GM18498 (cell line): ENCODE results near the gene CNTN4.
"Not testable (repeated sequence)": the region's sequence is repeated elsewhere in the genome, so short reads cannot be mapped to it uniquely, and the experiment has no call there.

ENCODE experiments used
- ATAC-seq: cut with Tn5 transposase; IDR thresholded peaks from one replicate; pipeline ENCODE4 v1.9.1; 2021; ENCODE audit warnings: mild to moderate bottlenecking, moderate library complexity; ENCODE audit not compliant: unreplicated experiment

The CNTN4 gene

DNA sequence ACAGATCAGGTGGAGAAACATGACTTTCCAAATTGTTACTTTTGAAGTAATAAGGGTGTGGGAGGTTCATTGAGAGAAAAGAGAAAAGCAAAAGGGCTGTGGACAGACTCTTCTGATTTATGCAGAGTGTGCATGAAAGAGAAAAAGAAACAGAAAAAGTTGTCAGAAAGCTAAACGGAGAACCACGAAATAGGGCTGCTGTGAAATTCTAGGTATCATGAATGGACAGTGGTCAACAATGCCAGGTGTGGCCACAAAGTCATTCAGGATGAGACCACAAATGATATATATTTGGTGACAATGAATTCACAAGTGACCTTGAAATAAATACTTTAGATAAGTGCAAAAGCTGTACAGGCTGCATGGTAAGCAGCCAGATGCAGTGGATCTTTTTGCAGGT lies 841.4 kb downstream of the CNTN4 start:
- ATAC-seq: no peak

DNA sequence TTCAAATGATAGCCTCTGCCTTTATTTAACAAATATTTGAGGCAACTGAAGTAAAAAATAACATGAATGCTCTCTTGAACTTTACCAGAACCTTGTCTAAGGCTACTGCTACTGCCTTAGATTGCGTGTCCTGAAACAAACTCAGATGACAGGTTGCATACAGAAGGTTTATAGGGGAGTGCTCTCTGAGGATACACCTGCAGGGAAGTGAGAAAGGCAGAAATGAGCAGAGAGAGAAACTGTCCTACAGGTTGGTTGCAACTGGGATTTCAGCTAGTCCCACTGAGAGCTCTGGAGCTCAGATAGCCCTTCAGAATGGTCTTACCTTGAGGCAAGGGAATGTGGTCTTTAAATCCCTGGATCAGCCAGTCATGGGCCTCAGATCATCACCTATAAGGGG lies 846.0 kb downstream of the CNTN4 start:
- ATAC-seq: peak; percentile 86

DNA sequence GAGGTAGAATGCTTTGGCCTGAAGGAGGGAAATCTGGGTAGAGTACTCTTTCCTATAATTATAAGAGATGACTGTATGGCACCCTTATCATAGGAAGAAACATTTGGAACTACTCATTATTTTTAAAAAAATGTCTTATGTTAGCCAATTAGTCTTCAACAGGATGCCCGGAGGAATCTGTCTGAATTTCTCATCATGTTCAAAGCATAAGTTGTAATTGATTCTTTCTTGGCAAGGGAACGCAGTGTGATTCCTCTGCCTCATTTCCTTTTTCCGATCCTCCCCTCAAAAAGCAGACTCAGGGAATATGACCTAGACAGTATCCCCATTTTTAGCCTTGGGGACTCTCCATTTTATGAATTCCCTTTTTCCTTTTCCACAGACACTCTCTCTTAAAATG lies 846.5 kb downstream of the CNTN4 start:
- ATAC-seq: peak; percentile 8

DNA sequence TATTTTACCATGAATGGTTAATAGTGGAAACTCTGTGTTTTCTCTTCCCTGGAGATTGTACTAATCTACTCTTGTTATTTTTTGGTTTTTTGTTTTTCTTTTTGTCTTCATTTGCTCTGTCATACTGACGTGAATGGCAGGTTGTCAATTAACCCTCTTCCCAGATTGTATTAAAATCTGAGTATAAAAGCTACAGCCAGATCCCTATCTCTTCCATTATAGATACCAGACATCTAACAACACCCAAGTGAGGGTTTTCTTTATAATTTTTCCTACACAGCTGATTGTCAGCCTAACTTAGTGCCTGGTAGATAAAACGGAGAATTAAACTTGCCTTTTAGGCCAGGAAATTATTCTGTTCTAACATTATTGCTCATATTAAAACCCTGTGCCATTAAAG lies 848.9 kb downstream of the CNTN4 start:
- no peak for ATAC-seq

DNA sequence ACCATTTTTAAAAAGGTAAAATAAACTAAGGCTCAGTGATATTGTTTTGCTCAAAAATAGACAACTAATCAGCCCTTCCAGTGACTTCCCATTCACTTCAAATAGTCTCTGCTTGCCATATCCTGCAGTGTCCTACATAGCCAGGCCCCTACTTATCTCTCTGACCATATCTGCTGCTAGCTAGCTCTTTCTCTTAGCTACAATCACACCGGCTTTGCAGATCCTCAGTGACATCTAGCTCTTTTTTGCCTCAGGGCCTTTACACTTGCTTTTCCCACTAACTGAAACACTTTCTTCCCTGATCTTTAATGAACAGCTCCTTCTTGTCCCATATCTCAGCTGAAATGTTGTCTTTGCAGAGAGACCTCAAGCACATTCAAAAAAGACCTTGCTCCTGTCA lies 850.2 kb downstream of the CNTN4 start:
- ATAC-seq: no peak

DNA sequence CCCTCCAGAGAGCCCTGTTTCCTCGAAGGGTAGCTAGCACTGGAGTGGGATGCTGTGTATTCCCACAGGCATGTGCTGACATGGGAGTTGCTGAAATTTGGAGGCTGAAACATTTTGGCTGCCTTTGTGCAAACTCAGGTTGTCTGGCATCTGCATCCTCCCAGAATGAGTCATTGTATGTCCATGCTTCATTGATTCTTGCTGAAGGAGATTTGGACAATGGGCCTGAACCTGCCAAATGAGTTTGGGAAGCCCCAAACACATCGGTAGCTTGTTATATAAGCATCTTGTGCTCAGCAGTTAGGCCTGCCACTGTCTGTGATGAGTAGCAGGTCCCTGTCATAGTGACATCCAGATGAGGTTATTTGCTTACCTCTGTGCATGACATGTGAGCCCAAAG lies 851.5 kb downstream of the CNTN4 start:
- no peak for ATAC-seq

DNA sequence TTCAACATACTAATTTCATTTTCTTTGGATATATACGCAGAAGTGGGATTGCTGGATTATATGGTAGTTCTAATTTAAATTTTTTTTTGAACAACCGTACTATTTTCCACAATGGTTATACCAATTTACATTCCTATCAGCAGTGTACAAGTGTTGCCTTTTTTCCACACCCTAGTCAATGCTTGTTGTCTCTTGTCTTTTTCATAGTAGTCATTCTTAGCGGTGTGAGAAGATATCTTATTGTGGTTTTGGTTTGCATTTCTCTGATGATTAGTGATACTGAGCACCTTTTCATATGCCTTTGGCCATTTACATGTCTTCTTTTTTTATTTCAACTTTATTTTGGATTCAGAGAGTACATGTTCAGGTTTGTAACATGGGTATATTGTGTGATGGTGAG lies 858.4 kb downstream of the CNTN4 start:
- ATAC-seq: no peak

DNA sequence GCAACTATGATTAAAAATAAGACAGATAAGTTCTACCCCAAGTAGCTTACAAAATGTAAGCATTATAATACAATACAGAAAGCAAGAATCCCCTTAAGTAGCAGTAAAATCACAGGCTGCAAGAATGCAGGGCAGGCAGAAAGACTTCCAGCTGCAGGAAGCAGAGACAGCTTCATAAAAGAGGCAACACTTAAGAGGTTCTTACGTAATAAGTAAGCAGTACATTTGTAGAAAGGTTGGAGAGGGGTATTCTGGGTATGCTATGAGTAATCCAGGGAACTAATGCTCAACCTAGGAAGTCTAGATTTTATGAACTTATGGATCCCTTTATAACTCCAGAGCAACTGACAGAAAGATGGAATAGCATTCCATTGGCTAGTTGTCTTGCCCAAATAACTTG lies 859.9 kb downstream of the CNTN4 start:
- no peak for ATAC-seq

DNA sequence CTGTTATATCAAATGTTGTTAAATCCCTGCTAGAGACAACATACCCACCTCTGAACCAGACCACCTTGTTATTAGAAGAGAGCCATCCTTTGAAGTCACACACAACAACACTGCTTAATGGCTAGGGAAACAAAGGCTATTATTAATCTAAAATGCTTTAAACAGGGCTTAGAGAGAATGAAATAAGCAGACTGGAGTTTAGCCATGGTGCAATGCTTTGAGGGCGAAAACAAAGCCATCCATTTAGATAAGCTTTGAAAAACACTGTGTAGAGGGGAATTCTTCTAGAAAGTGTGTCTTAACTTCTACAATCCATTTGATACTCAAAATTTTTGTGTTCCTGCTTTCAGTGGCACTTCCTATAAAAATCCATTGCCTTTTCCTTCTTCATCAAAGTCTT lies 862.9 kb downstream of the CNTN4 start:
- no peak for ATAC-seq

DNA sequence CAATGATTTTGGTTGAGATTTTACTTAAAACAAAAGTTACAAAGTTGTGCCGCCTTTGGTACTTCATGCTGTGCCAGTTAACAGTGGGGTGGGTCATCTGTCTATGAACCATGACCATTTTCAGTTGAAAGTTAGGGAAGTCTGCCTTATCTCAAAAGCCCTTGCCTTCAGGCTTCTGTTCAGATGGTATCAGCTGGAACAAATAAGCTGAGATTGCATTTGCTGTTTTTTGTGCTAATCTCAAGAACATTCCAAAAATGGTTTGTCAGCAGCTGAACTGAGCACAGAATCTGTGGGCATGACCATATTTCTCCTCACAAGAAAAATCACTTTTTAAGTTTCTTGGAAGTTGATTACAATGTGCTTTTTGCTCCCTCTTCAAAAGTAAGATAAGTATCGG lies 869.2 kb downstream of the CNTN4 start:
- ATAC-seq: no peak

DNA sequence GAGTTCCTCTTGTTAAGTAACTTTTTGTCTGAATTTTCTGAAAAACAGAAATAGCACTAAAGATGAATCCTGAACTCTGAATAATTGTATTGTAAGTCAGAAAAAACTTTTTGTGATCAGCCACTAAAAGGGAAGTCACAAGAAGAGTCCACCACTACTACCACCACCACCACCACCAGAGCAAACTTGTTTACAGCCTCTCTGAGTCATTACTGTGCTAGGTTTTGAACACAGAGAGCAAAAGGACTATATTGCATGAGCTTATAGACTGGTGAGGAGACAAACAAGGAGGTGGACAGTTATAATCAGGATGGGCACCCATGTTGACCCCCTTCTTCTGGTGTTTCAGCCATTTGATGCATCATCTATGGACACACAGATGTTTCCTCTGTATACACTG lies 869.8 kb downstream of the CNTN4 start:
- no peak for ATAC-seq

DNA sequence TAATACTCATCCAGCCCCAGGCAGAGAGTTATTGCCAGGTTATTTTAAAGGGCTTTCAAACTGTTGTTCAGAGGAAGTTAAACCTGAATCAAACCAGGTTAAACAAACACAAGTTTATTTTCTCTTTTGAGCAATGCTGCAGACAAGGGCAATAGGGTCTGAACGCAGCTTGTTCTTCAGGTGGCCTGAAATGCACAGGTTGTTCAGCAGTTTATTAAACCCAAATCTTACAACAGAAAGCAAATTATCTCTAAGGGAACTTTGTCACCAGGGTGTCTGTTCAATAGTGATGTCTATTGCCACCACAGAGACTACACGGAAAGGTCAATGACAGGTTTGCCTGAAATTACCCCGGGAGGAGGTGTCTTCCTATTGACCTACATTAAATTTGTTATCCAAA lies 877.5 kb downstream of the CNTN4 start:
- ATAC-seq: no peak

DNA sequence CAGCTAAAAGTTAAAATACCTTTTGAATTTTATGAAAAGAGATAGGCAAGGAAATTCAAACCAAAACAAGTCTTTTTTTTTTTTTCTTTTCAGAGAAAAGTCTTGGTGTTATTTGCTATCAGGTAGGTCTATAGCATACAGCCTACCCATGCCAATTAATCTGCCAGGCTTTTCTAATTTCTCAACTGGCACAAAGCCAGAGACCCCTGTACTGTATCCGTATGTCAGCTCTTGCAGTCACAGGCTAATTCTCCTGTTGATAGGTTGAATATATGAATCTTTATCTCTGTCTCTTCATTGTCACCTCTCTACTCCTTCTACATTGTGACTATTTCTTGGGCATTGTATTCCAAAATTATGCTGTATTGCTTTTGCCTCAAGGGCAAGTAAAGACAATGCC lies 878.1 kb downstream of the CNTN4 start:
- ATAC-seq: no peak

DNA sequence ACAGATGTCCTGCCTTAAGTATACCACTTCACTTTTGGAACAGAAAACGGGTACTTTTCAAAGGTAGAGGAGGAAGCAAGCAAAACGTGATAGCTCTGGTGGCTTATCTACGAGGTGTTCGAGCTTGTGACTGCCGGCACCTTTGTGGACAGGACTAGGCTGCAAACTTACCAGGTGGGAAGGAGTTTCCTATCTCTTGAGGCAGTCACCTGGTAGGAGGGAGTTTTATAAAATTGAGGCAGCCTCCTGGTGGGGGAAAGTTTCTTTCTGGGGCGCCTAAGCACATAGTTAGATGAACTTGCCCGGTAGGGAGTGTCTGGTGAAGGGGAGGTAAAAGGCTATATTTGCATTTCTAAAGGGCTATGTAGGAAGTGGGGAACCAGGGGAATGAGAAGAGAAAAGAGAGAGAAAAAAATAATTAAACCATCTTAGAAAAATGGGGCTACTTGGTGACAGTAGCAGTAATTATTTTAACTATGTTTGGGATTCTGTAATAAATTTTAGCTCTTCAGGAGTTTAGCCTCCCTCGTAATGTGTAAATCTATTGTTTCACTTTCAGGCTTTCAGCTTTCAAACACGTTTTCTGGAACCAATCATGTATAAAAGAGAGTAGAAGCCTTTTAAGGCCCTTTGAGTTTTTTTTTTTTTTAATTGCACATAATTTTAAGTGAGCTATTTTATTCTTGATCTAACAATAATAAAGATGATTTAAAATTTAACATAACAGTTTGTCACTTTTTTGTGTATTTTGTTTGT lies 880.5 kb downstream of the CNTN4 start:
- ATAC-seq: no peak

DNA sequence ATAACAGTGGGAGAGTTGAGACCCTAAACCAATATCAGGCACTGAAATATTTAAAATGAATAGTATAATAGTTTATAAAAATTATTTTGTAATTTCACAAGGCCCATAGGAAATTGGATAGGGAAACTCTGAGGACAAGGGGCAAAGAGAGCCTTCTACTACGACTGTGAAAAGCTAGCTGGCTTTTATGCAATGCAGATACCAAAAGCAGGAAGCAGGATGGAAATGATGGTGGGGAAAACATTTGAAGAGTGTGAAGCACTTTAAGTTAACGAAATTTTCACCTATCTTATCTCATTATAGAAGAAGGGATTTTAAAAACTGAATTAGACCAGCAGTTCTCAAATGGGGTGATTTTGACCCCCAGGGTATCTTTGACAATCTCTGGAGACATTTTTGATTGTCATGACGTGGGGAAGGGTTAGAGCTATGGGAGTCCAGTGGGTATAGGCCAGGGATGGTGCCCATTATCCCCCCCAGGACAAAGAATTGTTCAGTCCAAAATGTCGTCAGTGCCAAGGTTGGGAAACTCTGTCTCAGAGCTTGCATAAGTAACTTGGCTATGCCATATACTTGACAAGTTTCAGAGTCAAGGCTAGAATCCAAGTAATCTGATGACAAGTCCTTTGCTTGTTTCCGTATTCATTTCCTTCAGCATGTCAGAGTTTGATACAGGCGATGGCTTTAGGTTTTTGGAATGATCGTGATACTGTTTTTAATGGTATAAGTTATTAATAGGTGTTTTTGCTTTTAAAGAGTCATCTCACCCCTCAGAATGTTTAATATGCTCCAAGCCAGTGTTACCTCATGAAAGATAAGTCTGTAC lies 885.6 kb downstream of the CNTN4 start:
- ATAC-seq: no peak

DNA sequence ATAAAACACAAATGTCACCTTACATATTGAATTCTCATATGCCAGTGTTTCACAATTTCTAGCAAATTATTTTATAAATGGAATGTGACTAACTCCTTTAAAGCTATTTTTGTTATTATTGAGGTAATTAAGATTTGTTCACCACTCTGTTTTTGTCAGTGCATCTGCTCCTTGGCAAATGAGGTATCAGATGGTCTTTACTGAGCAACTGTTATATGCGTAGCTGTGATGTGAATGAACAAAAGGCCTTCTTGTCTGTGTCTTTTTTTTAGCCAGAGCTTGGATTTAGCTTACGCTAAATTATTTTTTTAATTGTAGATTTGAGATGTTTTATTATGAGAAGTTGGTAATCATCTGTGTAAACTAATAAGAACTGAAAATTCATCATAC lies 886.2 kb downstream of the CNTN4 start:
- no peak for ATAC-seq

DNA sequence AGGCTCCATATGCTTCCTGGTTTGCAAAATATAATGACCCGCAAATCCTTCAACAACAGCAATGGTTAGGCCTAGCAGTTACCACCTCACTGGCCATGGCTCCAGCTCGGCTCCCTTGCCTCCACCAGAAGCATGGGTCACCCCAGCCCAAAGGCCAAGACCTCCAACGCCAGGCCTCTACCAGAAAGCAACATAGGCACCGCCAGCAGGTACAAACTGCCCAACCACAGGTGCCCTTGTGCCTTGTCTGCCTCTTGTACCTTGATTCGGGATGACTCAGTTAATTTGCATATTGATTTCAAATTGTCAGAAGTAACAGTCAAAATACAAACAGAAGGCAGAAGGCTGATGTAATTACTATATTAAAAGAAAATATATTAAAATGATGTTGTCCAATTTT lies 886.8 kb downstream of the CNTN4 start:
- ATAC-seq: no peak

DNA sequence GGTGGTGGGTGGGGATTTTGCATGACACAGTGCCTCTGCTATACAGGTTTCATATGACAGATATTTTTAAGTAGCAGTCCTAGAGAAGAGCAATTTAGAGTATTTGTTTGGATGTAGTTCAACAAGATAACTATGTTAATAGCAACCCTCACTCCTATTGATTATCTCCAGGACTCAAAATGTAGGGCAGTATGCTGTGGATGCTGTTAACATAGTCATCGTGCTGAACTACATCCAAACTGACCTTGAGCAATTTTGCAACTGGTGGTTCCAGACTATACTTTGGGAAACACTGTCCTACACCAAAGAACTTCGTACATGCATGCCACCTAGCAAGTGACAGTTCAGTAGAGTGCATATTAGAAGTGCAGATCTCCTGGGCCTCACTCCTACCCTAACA lies 893.9 kb downstream of the CNTN4 start:
- no peak for ATAC-seq

DNA sequence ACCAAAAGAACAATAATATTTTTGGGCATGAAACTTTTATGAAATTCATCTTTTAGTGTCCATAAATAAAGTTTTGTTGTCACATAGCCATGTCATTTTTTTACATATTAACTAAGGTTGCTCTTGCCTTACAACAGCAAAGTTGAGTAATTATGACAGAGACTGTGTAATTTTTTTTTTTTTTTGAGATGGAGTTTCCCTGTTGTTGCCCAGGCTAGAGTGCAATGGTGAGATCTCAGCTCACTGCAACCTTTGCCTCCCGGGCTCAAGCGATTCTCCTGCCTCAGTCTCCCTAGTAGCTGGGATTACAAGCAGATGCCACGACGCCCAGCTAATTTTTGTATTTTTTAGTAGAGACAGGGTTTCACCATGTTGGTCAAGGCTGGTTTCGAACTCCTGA lies 894.5 kb downstream of the CNTN4 start:
- not testable (repeated sequence) for ATAC-seq

DNA sequence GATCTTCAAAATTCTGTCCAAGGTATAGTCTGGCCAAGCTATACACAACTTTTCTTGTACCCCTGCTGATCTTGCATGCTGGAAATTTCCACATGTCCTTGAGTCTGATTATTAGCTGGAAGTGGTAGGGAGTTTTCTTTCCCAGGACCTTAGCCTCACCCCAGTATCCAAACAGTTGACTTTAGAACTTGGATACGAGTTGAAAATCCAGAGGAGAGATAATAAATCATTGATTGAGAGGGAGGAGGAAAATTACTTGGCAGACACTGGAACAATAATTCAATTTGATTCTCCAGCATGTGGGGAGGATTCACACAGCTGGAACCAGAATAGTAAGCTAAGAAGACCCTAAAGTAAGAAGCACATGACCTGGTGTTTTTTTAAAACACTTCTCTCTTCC lies 895.1 kb downstream of the CNTN4 start:
- no peak for ATAC-seq

DNA sequence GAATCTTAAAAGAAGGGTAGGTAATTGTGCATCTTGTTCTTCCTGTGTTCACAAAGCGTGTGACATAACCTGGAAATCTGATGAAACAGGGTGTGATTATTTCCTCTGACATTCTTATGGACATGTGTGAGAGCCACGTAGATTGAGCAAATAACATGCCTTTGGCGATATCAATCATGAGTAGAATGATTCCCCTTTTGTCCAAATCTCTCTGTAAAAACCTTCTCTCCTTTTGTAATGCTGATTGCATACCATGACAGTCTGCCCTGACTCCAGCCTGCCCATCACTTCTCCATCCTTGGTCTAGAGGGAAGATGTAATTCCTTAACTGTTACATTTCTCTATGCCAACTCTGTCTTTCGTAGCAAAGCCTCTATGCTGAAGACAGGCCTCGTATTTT lies 896.5 kb downstream of the CNTN4 start:
- ATAC-seq: no peak

DNA sequence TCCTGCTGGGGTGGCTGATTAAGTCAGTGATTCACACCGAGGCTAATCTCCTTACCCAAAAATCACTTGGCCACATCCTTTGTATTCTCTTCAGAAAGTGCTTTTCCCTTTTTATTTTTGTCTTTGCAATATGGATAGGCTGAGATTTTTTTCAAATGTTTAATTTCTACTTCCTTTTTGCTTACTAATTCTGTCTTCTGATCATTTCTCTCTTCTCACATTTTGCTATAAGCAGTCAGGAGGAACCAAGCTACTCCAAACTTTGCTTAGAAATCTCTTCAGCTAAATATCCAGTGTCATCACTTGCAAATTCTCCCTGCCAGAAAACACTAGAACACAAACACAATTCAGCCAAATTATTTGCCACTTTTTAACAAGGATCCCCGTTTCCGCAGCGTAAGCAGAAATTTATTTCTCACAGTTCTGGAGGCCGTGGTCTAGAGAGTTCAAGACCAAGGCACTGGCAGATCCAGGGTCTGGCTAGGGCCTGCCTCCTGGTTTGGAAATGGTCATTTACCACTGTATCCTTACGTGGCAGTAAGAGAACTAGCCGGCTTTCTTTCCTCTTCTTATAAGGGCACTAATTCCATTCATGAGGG lies 906.6 kb downstream of the CNTN4 start:
- no peak for ATAC-seq
